Activated B cell treated with CpG ODN at 0.5 μM for 24 hours (primary cell): ENCODE data around the gene SENP2. TPM values are rescaled to one million over a fixed set of nuclear protein-coding genes. Genes with fewer than 3 reads are reported as not detected.

Source experiments
- ATAC-seq: fragments of 200-7000 bp; cut with Tn5 transposase; one replicate; pipeline ENCODE4 v1.10.0; 2021; ENCODE audit warnings: low read depth, mild to moderate bottlenecking, moderate library complexity
- CTCF ChIA-PET: fragments of 350-600 bp; sonication (Branson Sonifier 250); formaldehyde crosslinking; loops from one replicate; lab custom pipeline; 2021; ENCODE audit warnings: antibody characterized with exemption; lab: Charles Lee
- POLR2A ChIA-PET: fragments of 350-600 bp; sonication (Branson Sonifier 250); formaldehyde crosslinking; loops from one replicate; lab custom pipeline; 2021; ENCODE audit warnings: antibody characterized with exemption; lab: Charles Lee
- DNase-seq: peaks from one replicate; pipeline ENCODE4 v3.0.0; 2022
- H3K27ac Mint-ChIP-seq: one replicate; pipeline ENCODE4 v1.8.0; 2020; ENCODE audit warnings: mixed read lengths
- H3K27me3 Mint-ChIP-seq: one replicate; pipeline ENCODE4 v1.8.0; 2021; ENCODE audit warnings: mixed read lengths
- H3K36me3 Mint-ChIP-seq: one replicate; pipeline ENCODE4 v1.8.0; 2021; ENCODE audit warnings: low read depth, mixed read lengths
- H3K4me1 Mint-ChIP-seq: one replicate; pipeline ENCODE4 v1.8.0; 2021; ENCODE audit warnings: mixed read lengths
- H3K4me3 Mint-ChIP-seq: one replicate; pipeline ENCODE4 v1.8.0; 2020; ENCODE audit warnings: mild to moderate bottlenecking, mixed read lengths
- H3K9me3 Mint-ChIP-seq: one replicate; pipeline ENCODE4 v1.8.0; 2020; ENCODE audit warnings: mixed read lengths
- intact Hi-C: fragments of 100-400 bp; cut with micrococcal nuclease; formaldehyde crosslinking; loops from one replicate; pipeline ENCODE4 v1.15.1; 2024
- total RNA-seq: library from RNA; stranded (reverse); gene quantifications from 2 replicates; pipeline ENCODE4 v1.2.3, GENCODE V29; 2022
- TF ChIP-seq, protein P1 (sequence below): fragments of 200-600 bp; IDR thresholded peaks from one replicate; pipeline ENCODE4 v1.8.0; 2022; ENCODE audit warnings: antibody characterized with exemption, mild to moderate bottlenecking

The SENP2 gene
- 42.2 and 47.1 TPM in 2 replicates for total RNA-seq

DNA sequence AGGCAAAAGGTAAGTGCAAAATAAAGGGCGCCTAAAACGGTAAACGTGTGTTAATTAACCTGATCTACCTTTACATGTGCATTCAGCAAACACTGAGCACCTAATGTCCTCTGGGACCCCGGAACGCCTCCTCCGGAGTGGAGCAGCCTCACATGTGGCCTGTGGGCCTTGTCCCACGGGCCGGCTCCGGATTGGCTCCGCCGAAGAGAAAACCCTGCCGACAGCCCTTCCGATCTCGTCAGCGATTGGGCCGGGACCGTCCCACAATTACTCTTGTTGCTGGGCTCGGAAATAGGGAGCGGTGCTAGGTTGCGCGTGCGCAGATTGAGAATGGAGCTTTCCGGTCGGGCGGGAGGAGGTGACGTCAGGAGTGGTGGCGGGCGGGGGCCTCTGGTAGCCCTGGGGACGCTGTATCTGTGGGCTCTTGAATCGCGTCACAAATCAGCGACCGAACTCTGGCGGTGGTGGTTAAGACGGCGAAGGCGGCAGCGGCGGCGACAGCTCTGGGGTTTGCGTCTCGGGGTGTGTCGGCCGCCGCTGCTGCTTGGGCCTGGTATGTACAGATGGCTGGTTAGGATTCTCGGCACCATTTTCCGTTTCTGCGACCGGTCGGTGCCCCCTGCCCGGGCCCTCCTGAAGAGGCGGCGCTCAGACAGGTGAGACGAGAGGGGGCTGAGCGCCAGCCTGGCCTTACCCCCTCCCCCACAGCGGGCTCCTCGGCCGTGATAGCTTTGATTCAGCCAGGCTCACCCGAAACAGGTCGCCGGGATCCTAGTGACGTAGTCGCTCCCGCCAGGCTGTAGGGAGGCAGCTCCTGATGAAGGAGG, at the start of gene SENP2:
Gene SENP2, plus strand, starts transcription at position 437 of the 827 bp plus-strand sequence. Its CDS starts 119 bp downstream, at position 556.
- intact Hi-C loops, result loop anchor here (1.0 to 2.0 kb wide), 6 partner anchors 9 to 981 kb away; partner anchors contain the start of genes TBCCD1 and TMEM41A
- H3K27ac Mint-ChIP-seq, result peak within 1 kb of the TSS; percentile 97
- POLR2A ChIA-PET, result interaction anchor here (0.6 to 2.2 kb wide), 11 partner anchors 10 to 1197 kb away, joined by 3 to 64 read pairs (median 5); partner anchors contain the start of genes DNAJB11, EIF4A2, LIPH and TMEM41A
- no peaks in the 10 kb centered on the region for H3K9me3 Mint-ChIP-seq
- TF ChIP-seq, protein P1, sequence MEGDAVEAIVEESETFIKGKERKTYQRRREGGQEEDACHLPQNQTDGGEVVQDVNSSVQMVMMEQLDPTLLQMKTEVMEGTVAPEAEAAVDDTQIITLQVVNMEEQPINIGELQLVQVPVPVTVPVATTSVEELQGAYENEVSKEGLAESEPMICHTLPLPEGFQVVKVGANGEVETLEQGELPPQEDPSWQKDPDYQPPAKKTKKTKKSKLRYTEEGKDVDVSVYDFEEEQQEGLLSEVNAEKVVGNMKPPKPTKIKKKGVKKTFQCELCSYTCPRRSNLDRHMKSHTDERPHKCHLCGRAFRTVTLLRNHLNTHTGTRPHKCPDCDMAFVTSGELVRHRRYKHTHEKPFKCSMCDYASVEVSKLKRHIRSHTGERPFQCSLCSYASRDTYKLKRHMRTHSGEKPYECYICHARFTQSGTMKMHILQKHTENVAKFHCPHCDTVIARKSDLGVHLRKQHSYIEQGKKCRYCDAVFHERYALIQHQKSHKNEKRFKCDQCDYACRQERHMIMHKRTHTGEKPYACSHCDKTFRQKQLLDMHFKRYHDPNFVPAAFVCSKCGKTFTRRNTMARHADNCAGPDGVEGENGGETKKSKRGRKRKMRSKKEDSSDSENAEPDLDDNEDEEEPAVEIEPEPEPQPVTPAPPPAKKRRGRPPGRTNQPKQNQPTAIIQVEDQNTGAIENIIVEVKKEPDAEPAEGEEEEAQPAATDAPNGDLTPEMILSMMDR, result no peak
- H3K36me3 Mint-ChIP-seq, result peaks cover 21% of the 10 kb centered on the region
- CTCF ChIA-PET, result interaction anchor here (1.0 to 1.9 kb wide), 3 partner anchors 12 to 17 kb away, joined by 3 to 5 read pairs (median 3); no protein-coding TSS in a partner anchor
- H3K4me1 Mint-ChIP-seq, result peaks cover 39% of the 10 kb centered on the region
- peak; percentile 95 for ATAC-seq
- no peaks in the 10 kb centered on the region for H3K27me3 Mint-ChIP-seq
- peak within 1 kb of the TSS; percentile 97 for H3K4me3 Mint-ChIP-seq
- DNase-seq, result peak; percentile 98

DNA sequence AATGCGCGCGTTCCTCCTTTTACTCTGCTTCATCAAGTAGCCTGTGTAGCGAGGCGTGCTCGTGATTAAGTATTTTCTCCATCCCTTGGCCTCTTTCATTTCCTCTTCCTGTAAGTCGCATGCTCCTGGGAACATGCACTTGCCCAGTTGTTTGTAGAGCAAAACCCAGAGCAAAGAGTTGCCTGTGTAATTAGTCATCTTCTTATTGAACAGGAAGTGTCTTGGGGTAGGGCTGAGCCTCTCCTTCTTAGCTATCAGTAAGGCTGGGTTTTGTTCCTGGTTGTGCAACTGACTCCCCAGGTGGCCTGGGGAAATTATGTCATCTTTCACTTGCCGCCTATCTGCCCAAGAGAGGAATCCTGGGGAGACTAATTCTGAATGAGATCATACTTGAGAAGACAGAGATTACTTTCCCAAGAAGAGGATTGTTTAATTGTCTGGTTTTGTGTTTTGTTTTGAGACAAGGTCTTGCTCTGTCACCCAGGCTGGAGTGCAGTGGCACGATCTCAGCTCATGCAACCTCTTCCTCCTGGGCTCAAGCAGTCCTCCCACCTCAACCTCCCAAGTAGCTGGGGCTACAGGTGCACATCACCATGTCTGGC, 48.6 kb upstream of the SENP2 start:
- DNase-seq (no peak), ATAC-seq (peak; percentile 95)
- Mint-ChIP-seq H3K27me3 (no peaks in the 10 kb centered on the region), H3K4me3 (peak overlapping the region; percentile 17), H3K4me1 (peaks cover 11% of the 10 kb centered on the region), H3K36me3 (no peaks in the 10 kb centered on the region), H3K9me3 (no peaks in the 10 kb centered on the region), H3K27ac (peak overlapping the region; percentile 54)
- POLR2A ChIA-PET, result interaction anchor here (1.0 kb wide), 1 partner anchor 49 kb away, joined by 3 read pairs; the partner anchor contains the start of gene SENP2
- CTCF ChIA-PET, result no interaction called here
- TF ChIP-seq, protein P1, result no peak
- intact Hi-C loops, result no loop called here

GRCh38 chr3:185539934-185540333, 46.2 kb upstream of the SENP2 start:
- Mint-ChIP-seq H3K36me3 (no peaks in the 10 kb centered on the region), H3K27me3 (no peaks in the 10 kb centered on the region), H3K4me1 (peaks cover 11% of the 10 kb centered on the region), H3K9me3 (no peaks in the 10 kb centered on the region), H3K4me3 (no peak overlapping the region), H3K27ac (no peak overlapping the region)
- no peak for DNase-seq
- CTCF ChIA-PET, result no interaction called here
- POLR2A ChIA-PET, result no interaction called here
- intact Hi-C loops, result no loop called here
- TF ChIP-seq, protein P1, result no peak
- no peak for ATAC-seq

- POLR2A ChIA-PET, result no interaction called here
- no peaks in the 10 kb centered on the region for H3K27me3 Mint-ChIP-seq
- no peak for ATAC-seq
- peaks cover 11% of the 10 kb centered on the region for H3K4me1 Mint-ChIP-seq
- H3K4me3 Mint-ChIP-seq, result no peak overlapping the region
- CTCF ChIA-PET, result no interaction called here
- H3K9me3 Mint-ChIP-seq, result no peaks in the 10 kb centered on the region
- TF ChIP-seq, protein P1, result no peak
- intact Hi-C loops, result no loop called here
- no peak for DNase-seq
- H3K36me3 Mint-ChIP-seq, result no peaks in the 10 kb centered on the region
- no peak overlapping the region for H3K27ac Mint-ChIP-seq
Measured at GRCh38 chr3:185540695-185541094, 45.4 kb upstream of the SENP2 start.

- H3K27me3 Mint-ChIP-seq, result no peaks in the 10 kb centered on the region
- intact Hi-C loops, result no loop called here
- H3K4me3 Mint-ChIP-seq, result no peak overlapping the region
- no peak for DNase-seq
- no peak overlapping the region for H3K27ac Mint-ChIP-seq
- no peaks in the 10 kb centered on the region for H3K36me3 Mint-ChIP-seq
- POLR2A ChIA-PET, result no interaction called here
- TF ChIP-seq, protein P1, result no peak
- no peaks in the 10 kb centered on the region for H3K9me3 Mint-ChIP-seq
- H3K4me1 Mint-ChIP-seq, result peaks cover 5% of the 10 kb centered on the region
- CTCF ChIA-PET, result no interaction called here
- no peak for ATAC-seq
Measured at GRCh38 chr3:185549122-185549521, 37.0 kb upstream of the SENP2 start.
